Measurements from ENCODE around the gene TMC6.
A peak's percentile ranks its signal among the peaks of the same experiment; 100 is the strongest.

- TF ChIP-seq CHD4 (IDR thresholded peaks at IDR 0.05; ENCODE audit: borderline replicate concordance, low read length): peak; percentile 81; the same call in 1 of the 2 replicates
- peak; percentile 29 for TF ChIP-seq YY1 (IDR thresholded peaks at IDR 0.05; ENCODE audit: insufficient read depth, insufficient replicate concordance, low read depth, low read length)
- no peak for TF ChIP-seq RERE (CRISPR knock-in tag; IDR thresholded peaks at IDR 0.05; ENCODE audit: low read depth)
- TF ChIP-seq NR3C1 (CRISPR knock-in tag; IDR thresholded peaks at IDR 0.05): no peak
- TF ChIP-seq, protein P1, sequence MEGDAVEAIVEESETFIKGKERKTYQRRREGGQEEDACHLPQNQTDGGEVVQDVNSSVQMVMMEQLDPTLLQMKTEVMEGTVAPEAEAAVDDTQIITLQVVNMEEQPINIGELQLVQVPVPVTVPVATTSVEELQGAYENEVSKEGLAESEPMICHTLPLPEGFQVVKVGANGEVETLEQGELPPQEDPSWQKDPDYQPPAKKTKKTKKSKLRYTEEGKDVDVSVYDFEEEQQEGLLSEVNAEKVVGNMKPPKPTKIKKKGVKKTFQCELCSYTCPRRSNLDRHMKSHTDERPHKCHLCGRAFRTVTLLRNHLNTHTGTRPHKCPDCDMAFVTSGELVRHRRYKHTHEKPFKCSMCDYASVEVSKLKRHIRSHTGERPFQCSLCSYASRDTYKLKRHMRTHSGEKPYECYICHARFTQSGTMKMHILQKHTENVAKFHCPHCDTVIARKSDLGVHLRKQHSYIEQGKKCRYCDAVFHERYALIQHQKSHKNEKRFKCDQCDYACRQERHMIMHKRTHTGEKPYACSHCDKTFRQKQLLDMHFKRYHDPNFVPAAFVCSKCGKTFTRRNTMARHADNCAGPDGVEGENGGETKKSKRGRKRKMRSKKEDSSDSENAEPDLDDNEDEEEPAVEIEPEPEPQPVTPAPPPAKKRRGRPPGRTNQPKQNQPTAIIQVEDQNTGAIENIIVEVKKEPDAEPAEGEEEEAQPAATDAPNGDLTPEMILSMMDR (CRISPR knock-in tag; IDR thresholded peaks at IDR 0.05): peak; percentile 94
- no peak for TF ChIP-seq POLR2A (IDR thresholded peaks at IDR 0.05; ENCODE audit: insufficient read depth in 1 of 2, low read depth in 2 of 2, low read length in 2 of 2)
- TF ChIP-seq, protein P2, sequence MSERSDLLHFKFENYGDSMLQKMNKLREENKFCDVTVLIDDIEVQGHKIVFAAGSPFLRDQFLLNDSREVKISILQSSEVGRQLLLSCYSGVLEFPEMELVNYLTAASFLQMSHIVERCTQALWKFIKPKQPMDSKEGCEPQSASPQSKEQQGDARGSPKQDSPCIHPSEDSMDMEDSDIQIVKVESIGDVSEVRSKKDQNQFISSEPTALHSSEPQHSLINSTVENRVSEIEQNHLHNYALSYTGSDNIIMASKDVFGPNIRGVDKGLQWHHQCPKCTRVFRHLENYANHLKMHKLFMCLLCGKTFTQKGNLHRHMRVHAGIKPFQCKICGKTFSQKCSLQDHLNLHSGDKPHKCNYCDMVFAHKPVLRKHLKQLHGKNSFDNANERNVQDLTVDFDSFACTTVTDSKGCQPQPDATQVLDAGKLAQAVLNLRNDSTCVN (CRISPR knock-in tag; IDR thresholded peaks at IDR 0.05; ENCODE audit: borderline replicate concordance): no peak
- no peak for TF ChIP-seq ZNF232 (CRISPR knock-in tag; IDR thresholded peaks at IDR 0.05; ENCODE audit: borderline replicate concordance)
- TF ChIP-seq, protein P3, sequence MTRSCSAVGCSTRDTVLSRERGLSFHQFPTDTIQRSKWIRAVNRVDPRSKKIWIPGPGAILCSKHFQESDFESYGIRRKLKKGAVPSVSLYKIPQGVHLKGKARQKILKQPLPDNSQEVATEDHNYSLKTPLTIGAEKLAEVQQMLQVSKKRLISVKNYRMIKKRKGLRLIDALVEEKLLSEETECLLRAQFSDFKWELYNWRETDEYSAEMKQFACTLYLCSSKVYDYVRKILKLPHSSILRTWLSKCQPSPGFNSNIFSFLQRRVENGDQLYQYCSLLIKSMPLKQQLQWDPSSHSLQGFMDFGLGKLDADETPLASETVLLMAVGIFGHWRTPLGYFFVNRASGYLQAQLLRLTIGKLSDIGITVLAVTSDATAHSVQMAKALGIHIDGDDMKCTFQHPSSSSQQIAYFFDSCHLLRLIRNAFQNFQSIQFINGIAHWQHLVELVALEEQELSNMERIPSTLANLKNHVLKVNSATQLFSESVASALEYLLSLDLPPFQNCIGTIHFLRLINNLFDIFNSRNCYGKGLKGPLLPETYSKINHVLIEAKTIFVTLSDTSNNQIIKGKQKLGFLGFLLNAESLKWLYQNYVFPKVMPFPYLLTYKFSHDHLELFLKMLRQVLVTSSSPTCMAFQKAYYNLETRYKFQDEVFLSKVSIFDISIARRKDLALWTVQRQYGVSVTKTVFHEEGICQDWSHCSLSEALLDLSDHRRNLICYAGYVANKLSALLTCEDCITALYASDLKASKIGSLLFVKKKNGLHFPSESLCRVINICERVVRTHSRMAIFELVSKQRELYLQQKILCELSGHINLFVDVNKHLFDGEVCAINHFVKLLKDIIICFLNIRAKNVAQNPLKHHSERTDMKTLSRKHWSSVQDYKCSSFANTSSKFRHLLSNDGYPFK (CRISPR knock-in tag; IDR thresholded peaks at IDR 0.05; ENCODE audit: borderline replicate concordance): no peak
- TF ChIP-seq PLSCR1 (CRISPR knock-in tag; IDR thresholded peaks at IDR 0.05; ENCODE audit: borderline replicate concordance): no peak
- no peak for TF ChIP-seq ZNF784 (CRISPR knock-in tag; IDR thresholded peaks at IDR 0.05; ENCODE audit: borderline replicate concordance)
- TF ChIP-seq, protein P4, sequence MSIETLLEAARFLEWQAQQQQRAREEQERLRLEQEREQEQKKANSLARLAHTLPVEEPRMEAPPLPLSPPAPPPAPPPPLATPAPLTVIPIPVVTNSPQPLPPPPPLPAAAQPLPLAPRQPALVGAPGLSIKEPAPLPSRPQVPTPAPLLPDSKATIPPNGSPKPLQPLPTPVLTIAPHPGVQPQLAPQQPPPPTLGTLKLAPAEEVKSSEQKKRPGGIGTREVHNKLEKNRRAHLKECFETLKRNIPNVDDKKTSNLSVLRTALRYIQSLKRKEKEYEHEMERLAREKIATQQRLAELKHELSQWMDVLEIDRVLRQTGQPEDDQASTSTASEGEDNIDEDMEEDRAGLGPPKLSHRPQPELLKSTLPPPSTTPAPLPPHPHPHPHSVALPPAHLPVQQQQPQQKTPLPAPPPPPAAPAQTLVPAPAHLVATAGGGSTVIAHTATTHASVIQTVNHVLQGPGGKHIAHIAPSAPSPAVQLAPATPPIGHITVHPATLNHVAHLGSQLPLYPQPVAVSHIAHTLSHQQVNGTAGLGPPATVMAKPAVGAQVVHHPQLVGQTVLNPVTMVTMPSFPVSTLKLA (IDR thresholded peaks at IDR 0.05): peak; percentile 78
- no peak for TF ChIP-seq REPIN1 (CRISPR knock-in tag; IDR thresholded peaks at IDR 0.05; ENCODE audit: borderline replicate concordance, low read depth)
Measured at GRCh38 chr17:78133971-78134898, 5.7 kb upstream of the TMC6 start.

All from HepG2 (cell line).